WERI-Rb-1 (cell line): ENCODE results near the gene POPDC2.

Source experiments
- DNase-seq: peaks from one replicate; pipeline ENCODE4 v3.0.0-alpha.2; 2020
- H3K27ac ChIP-seq: fragments of 250-450 bp; sonication (Bioruptor Pico); 2 replicates; pipeline ENCODE4 v1.5.1; 2020; ENCODE audit warnings: mild to moderate bottlenecking, moderate library complexity
- H3K27me3 ChIP-seq: fragments of 250-450 bp; sonication (Bioruptor Pico); 2 replicates; pipeline ENCODE4 v1.5.1; 2021; ENCODE audit warnings: mild to moderate bottlenecking, low read depth, moderate library complexity; ENCODE audit not compliant: insufficient read depth, severe bottlenecking
- H3K36me3 ChIP-seq: fragments of 250-450 bp; sonication (Bioruptor Pico); 2 replicates; pipeline ENCODE4 v1.5.1; 2020; ENCODE audit warnings: mild to moderate bottlenecking, moderate library complexity
- H3K4me3 ChIP-seq: 2 replicates; pipeline ENCODE4 v1.5.1; 2011; ENCODE audit warnings: low read depth, mild to moderate bottlenecking, control low read depth, low read length
- H3K9me3 ChIP-seq: fragments of 250-450 bp; sonication (Bioruptor Pico); 2 replicates; pipeline ENCODE4 v1.5.1; 2021; ENCODE audit warnings: mild to moderate bottlenecking, moderate library complexity; ENCODE audit not compliant: severe bottlenecking
- TF ChIP-seq, protein P1 (sequence below): IDR thresholded peaks from 2 replicates; pipeline ENCODE4 v1.5.1; 2011; ENCODE audit warnings: low read depth, mild to moderate bottlenecking, control low read depth, inconsistent platforms, low read length

POPDC2 gene

DNA sequence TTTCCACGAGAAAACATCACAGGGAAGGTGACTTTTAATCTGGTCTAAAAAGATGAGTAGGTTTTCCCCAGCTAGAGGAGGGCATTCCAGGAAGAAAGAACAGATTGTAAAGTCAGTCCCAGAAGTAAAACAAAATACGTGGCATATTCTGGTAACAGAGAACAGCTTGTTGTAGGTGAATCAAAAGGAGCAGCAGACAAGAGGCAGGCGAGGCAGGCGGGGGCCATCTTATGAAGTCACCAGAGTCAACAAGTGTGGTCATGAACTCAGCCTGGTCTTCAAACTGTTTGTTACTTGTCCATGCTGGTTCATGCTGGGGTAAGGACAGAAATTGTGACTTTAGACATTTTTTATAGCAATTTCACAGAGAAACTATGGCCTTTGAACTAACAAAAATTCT is 4.0 kb upstream of the POPDC2 start:
- Histone ChIP-seq H3K27me3 (no peaks in the 10 kb centered on the region), H3K27ac (no peak overlapping the region), H3K36me3 (peaks cover 8% of the 10 kb centered on the region), H3K4me3 (no peak overlapping the region), H3K9me3 (no peaks in the 10 kb centered on the region)
- DNase-seq = no peak
- TF ChIP-seq, protein P1, sequence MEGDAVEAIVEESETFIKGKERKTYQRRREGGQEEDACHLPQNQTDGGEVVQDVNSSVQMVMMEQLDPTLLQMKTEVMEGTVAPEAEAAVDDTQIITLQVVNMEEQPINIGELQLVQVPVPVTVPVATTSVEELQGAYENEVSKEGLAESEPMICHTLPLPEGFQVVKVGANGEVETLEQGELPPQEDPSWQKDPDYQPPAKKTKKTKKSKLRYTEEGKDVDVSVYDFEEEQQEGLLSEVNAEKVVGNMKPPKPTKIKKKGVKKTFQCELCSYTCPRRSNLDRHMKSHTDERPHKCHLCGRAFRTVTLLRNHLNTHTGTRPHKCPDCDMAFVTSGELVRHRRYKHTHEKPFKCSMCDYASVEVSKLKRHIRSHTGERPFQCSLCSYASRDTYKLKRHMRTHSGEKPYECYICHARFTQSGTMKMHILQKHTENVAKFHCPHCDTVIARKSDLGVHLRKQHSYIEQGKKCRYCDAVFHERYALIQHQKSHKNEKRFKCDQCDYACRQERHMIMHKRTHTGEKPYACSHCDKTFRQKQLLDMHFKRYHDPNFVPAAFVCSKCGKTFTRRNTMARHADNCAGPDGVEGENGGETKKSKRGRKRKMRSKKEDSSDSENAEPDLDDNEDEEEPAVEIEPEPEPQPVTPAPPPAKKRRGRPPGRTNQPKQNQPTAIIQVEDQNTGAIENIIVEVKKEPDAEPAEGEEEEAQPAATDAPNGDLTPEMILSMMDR = no peak

DNA sequence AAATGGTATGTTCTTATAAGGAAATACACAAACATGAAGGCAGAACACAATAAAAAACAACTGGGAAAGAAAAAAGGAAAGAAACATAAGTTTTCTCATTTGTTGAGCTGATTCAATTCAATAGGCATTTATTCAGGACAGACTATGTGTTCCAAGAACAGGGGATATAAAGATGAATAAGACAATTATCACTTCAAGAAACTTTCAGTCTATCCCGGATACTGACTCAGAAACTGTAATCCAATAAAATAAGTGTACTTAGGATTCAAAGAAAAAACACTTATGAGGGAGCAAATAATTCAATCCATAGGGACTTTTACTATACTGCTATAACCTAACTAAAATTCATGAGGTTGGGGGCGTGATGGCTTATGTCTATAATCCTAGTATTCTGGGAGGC is 3.5 kb upstream of the POPDC2 start:
- DNase-seq = no peak
- no peak overlapping the region for H3K4me3 ChIP-seq

DNA sequence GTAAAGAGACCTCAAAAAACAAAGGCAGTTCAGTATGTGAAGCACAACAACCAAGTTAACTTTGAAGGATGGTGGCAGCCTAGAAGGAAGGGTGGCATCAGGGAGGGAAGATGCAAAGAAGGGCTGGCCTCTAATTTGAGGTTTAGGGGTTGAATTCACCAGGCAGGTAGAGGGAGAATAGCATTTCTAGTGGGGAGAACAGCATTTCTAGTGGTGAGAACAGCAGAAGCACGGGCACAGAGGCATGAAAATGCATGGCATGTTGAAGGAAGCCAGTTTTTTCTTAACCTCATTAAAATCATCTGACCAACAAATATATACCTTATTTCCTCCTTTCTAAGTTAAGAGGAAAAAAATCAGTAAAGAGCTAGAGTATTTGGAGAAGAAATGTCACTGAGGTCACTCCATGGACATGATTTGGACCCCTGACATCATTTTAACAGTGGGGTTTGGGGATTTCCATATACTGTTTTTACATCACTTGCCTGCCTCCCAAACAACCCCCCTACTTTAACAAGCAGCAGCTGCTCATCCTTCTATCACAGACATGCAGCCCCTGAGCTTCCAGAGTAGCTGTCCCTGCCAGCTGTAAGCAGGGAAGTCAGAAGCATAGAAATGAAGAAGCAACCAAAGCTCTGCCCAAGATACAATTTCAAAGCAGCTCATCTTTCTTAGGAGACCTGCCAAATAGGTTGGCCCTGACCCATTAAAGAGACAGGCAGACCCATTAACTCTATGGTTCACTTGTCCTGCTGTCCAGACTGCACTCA is 2.4 kb upstream of the POPDC2 start:
- no peaks in the 10 kb centered on the region for H3K36me3 ChIP-seq
- H3K9me3 ChIP-seq = no peaks in the 10 kb centered on the region
- H3K4me3 ChIP-seq = no peak overlapping the region
- no peak for DNase-seq
- no peaks in the 10 kb centered on the region for H3K27me3 ChIP-seq
- TF ChIP-seq, protein P1 = no peak
- H3K27ac ChIP-seq = no peak overlapping the region

More for the DNA sequence above, 3.5 kb upstream of the POPDC2 start:
- no peaks in the 10 kb centered on the region for H3K9me3 ChIP-seq
- H3K27me3 ChIP-seq = no peaks in the 10 kb centered on the region
- TF ChIP-seq, protein P1 = no peak
- peaks cover 3% of the 10 kb centered on the region for H3K36me3 ChIP-seq
- no peak overlapping the region for H3K27ac ChIP-seq

DNA sequence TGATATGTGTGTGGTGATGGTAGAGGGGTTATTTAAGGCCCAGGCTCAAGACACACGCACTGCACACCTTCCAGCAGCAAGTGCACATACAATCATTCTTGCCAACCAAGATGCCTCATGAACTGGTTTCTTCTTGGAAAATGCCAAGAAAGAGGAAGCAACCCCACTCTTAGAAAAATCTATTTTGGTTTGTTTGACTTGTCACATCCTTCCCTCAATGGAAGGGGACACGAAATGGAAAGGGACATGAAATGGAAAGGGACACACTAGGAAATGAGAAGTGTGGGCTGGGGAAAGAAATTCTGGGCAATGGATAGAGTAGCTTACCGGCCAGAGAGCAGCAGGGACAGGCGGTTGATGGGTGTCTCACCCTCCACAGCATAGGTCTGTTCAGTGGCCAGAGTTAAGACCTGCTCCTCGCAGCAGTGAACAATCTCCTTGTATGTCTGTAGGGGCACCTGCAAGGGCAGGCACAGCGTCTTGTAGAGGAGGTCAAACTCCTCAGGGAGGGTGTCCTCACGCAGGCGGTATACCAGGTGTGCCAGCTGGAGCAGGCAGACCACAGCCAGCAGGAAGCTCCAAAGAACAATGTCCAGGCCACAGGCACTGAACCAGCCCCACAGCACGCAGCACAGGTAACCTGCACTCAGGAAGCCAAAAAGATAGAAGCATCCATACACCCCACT is 640 bp downstream of the POPDC2 start:
- no peak for DNase-seq
- Histone ChIP-seq H3K4me3 (no peak overlapping the region), H3K27ac (no peak overlapping the region), H3K36me3 (no peaks in the 10 kb centered on the region), H3K27me3 (no peaks in the 10 kb centered on the region), H3K9me3 (no peaks in the 10 kb centered on the region)
- TF ChIP-seq, protein P1 = no peak

DNA sequence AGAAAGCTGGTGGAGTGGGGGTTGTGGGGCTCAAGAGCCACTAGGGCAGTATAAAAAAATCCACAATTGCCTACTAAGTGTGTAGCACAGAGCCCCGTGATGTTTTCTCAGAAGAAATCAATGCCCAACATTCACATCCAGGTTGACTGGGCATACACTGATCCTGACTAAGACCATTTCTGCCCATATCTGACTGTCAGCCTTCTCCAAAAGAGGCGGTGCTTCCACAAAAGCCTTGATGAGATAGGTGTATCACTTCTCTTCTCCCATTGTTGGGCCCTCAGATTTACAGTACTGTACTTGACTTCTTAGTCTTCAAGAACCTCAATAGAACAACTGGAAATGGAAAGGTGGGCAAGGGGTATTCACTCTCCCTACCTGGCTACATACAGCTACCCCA is 1.4 kb downstream of the POPDC2 start:
- H3K27me3 ChIP-seq = no peaks in the 10 kb centered on the region
- no peak for DNase-seq
- H3K4me3 ChIP-seq = no peak overlapping the region
- H3K27ac ChIP-seq = no peak overlapping the region
- H3K36me3 ChIP-seq = no peaks in the 10 kb centered on the region
- H3K9me3 ChIP-seq = no peaks in the 10 kb centered on the region
- TF ChIP-seq, protein P1 = no peak
